HepG2 (cell line): ENCODE measurements around the gene MRPL34. TPM values are rescaled to one million over a fixed set of nuclear protein-coding genes. Genes with fewer than 3 reads are reported as not detected.
"Not testable (repeated sequence)": the region's sequence is repeated elsewhere in the genome, so short reads cannot be mapped to it uniquely, and the experiment has no call there.

Experiments used
- ATAC-seq: fragments of 200-7000 bp; cut with Tn5 transposase; 3 replicates; pipeline ENCODE4 v1.9.1; 2020; ENCODE audit warnings: mild to moderate bottlenecking, moderate library complexity
- BruUV-seq: library from RNA; stranded (reverse); fragments of 400-500 nt; replicated peaks from 2 replicates; lab custom pipeline; 2021; lab: Mats Ljungman, UMichigan
- CTCF ChIA-PET: fragments of 300-600 bp; formaldehyde crosslinking; extraction: SDS; loops from one replicate; lab custom pipeline; 2021; ENCODE audit warnings: low total read pairs, inconsistent platforms, low intra/inter-chr PET ratio; lab: Yijun Ruan, JAX
- POLR2A ChIA-PET: fragments of 350-600 bp; sonication (Branson Sonifier 250); formaldehyde crosslinking; loops from one replicate; lab custom pipeline; 2020; ENCODE audit warnings: antibody characterized with exemption, inconsistent platforms; lab: Yijun Ruan, JAX
- DNase-seq: peaks from one replicate; pipeline ENCODE4 v3.0.0-alpha.2; 2015; ENCODE audit warnings: low spot score
- FAIRE-seq: peaks from 3 replicates; lab custom pipeline; 2011; peaks lifted over from hg19 to GRCh38; lab: Jason Lieb, UNC
- H2AFZ ChIP-seq: one replicate; pipeline ENCODE4 v1.6.1; 2011; ENCODE audit warnings: low read length, inconsistent platforms
- H3K27ac ChIP-seq: fragments of 300-600 bp; 3 replicates; pipeline ENCODE4 v1.8.0; 2011; ENCODE audit warnings: mixed run types, mild to moderate bottlenecking, mixed read lengths, low read length, inconsistent platforms; ENCODE audit not compliant: insufficient read depth; ENCODE audit errors: extremely low read length
- H3K27me3 ChIP-seq, 2 experiments: fragments of 200-600 bp in 1 of 2; 2 replicates in 1 of 2; 3 replicates in 1 of 2; pipeline versions ENCODE4 v1.6.0 to v1.8.0; 2011; ENCODE audit warnings: low read length in 2 of 2, mild to moderate bottlenecking in 2 of 2, moderate library complexity in 2 of 2, inconsistent platforms in 1 of 2; ENCODE audit not compliant: insufficient read depth in 2 of 2, control insufficient read depth in 1 of 2
- H3K36me3 ChIP-seq, 2 experiments: fragments of 200-600 bp in 1 of 2; replicated peaks in 1 of 2; 2 replicates in 1 of 2; 3 replicates in 1 of 2; pipeline versions ENCODE4 v1.5.1 to v1.8.0; 2011; ENCODE audit warnings: low read length in 2 of 2, inconsistent platforms in 1 of 2; ENCODE audit not compliant: insufficient read depth in 2 of 2, control insufficient read depth in 1 of 2
- H3K4me1 ChIP-seq: 2 replicates; pipeline ENCODE4 v1.5.1; 2012; ENCODE audit warnings: low read length, inconsistent platforms; ENCODE audit not compliant: insufficient read depth
- H3K4me2 ChIP-seq: 2 replicates; pipeline ENCODE4 v1.6.0; 2011; ENCODE audit warnings: low read depth, low read length, inconsistent platforms
- H3K4me3 ChIP-seq, 3 experiments: fragments of 200-600 bp in 1 of 3; sonication (generic), shearing (Covaris generic) in 1 of 3; replicated peaks in 1 of 3; 2 replicates each; pipeline ENCODE4 v1.5.1; 2011 to 2016; ENCODE audit warnings: low read length in 3 of 3, inconsistent platforms in 2 of 3, low read depth in 2 of 3, mild to moderate bottlenecking in 2 of 3, control low read depth in 1 of 3, mixed read lengths in 1 of 3; ENCODE audit not compliant: insufficient read depth in 1 of 3
- H3K79me2 ChIP-seq: one replicate; pipeline ENCODE4 v1.6.1; 2011; ENCODE audit warnings: low read length, inconsistent platforms; ENCODE audit not compliant: insufficient read depth
- H3K9ac ChIP-seq: 2 replicates; pipeline ENCODE4 v1.6.0; 2011; ENCODE audit warnings: mild to moderate bottlenecking, low read depth, low read length, inconsistent platforms; ENCODE audit not compliant: insufficient read depth
- H3K9me3 ChIP-seq: 2 replicates; pipeline ENCODE4 v1.5.1; 2012; ENCODE audit warnings: mild to moderate bottlenecking, low read length
- H4K20me1 ChIP-seq: 2 replicates; pipeline ENCODE4 v1.6.0; 2011; ENCODE audit warnings: inconsistent platforms, mild to moderate bottlenecking, low read length, moderate library complexity; ENCODE audit not compliant: insufficient read depth
- BORCS8-MEF2B ChIP-seq: sonication (generic); formaldehyde crosslinking; IDR thresholded peaks from 2 replicates; pipeline ENCODE4 v1.8.0; 2022; ENCODE audit warnings: mild to moderate bottlenecking, missing genetic modification reagents
- IRF2 ChIP-seq: IDR thresholded peaks from 2 replicates; pipeline ENCODE4 v1.6.1; 2018; ENCODE audit warnings: missing genetic modification reagents, missing compliant biosample characterization
- KDM5A ChIP-seq: fragments of 200-600 bp; sonication (generic); IDR thresholded peaks from 2 replicates; pipeline ENCODE4 v1.7.0; 2018; ENCODE audit warnings: antibody characterized with exemption, mild to moderate bottlenecking, low read length, borderline replicate concordance
- MZF1 ChIP-seq: sonication (generic); formaldehyde crosslinking; IDR thresholded peaks from 2 replicates; pipeline ENCODE4 v1.8.1; 2023; ENCODE audit warnings: mild to moderate bottlenecking, missing genetic modification reagents, borderline replicate concordance
- POGZ ChIP-seq: sonication (generic); formaldehyde crosslinking; IDR thresholded peaks from 2 replicates; pipeline ENCODE4 v1.4.0; 2020; ENCODE audit warnings: mild to moderate bottlenecking, missing genetic modification reagents
- ZFX ChIP-seq: sonication (generic); formaldehyde crosslinking; IDR thresholded peaks from 2 replicates; pipeline ENCODE4 v1.4.0; 2020; ENCODE audit warnings: mild to moderate bottlenecking, low read depth, missing genetic modification reagents, moderate library complexity
- ZNF3 ChIP-seq: IDR thresholded peaks from 2 replicates; pipeline ENCODE4 v1.7.0; 2017; ENCODE audit warnings: inconsistent platforms
- ZNF33A ChIP-seq: sonication (generic); formaldehyde crosslinking; IDR thresholded peaks from 2 replicates; pipeline ENCODE4 v1.5.1; 2020; ENCODE audit warnings: missing genetic modification reagents, mild to moderate bottlenecking, moderate library complexity, borderline replicate concordance
- WGBS: methylation state at CpG from one replicate; pipeline ENCODE4 v1.1.6; 2017; ENCODE audit warnings: low lambda C conversion rate; 5-methylcytosine and 5-hydroxymethylcytosine counted together
- in situ Hi-C: cut with HindIII; loops from 2 replicates; pipeline ENCODE4 v1.10.0; 2017; ENCODE audit warnings: low pct_unique_long_range_greater_than_20kb; ENCODE audit not compliant: extremely low pct_ligation_motif_present
- intact Hi-C: fragments of 100-400 bp; cut with micrococcal nuclease; formaldehyde crosslinking; loops from one replicate; pipeline ENCODE4 v1.10.0; 2022; ENCODE audit not compliant: unreplicated experiment
- polyA plus RNA-seq, 8 experiments: library from polyadenylated mRNA; depleted of rRNA in 3 of 8; stranded (reverse) in 7 of 8; unstranded in 1 of 8; fragments of >200 nt; fragmentation: Illumina TruSeq in 4 of 8; extraction: Trizol in 4 of 8; gene quantifications; 2 replicates each; pipeline versions ENCODE4 v1.2.1 to v1.2.3, GENCODE V29; 2011 to 2016; ENCODE audit warnings: low read depth in 4 of 8, missing spikeins in 1 of 8, mixed read lengths in 1 of 8; ENCODE audit not compliant: insufficient read depth in 1 of 8
- total RNA-seq, 5 experiments: library from RNA; depleted of rRNA; stranded (reverse); fragments of >200 nt; fragmentation: Illumina TruSeq; extraction: Trizol; gene quantifications; 2 replicates each; pipeline ENCODE4 v1.2.3, GENCODE V29; 2016; ENCODE audit warnings: low read depth in 1 of 5

MRPL34 gene
- total and polyA plus RNA-seq, 2 of the 13 experiments (the other 11 are each of a cell fraction or from before 2014, with no cell fraction given): 74.0 to 77.3 TPM

GRCh38 chr19:17294051-17294891, 11.4 kb upstream of the MRPL34 start (continued):
- TF ChIP-seq BORCS8-MEF2B (CRISPR knock-in tag) (no peak), ZNF3 (CRISPR knock-in tag) (no peak), POGZ (CRISPR knock-in tag) (no peak), ZFX (CRISPR knock-in tag) (no peak)

- in situ Hi-C loops, POLR2A ChIA-PET, H3K4me3 ChIP-seq, H3K9me3 ChIP-seq, H3K27me3 ChIP-seq, H3K9ac ChIP-seq, H3K4me2 ChIP-seq, H4K20me1 ChIP-seq, DNase-seq, BruUV-seq, H3K36me3 ChIP-seq, FAIRE-seq, CTCF ChIA-PET, H3K79me2 ChIP-seq, H2AFZ ChIP-seq, H3K4me1 ChIP-seq, ATAC-seq, intact Hi-C loops, H3K27ac ChIP-seq: not testable (repeated sequence)
- 89% methylated on average over 6 of the region's 6 CpGs for WGBS
Observed at GRCh38 chr19:17295551-17295950, 10.1 kb upstream of the MRPL34 start.

GRCh38 chr19:17296273-17296672, 9.4 kb upstream of the MRPL34 start:
- Histone ChIP-seq H4K20me1 (no peaks in the 10 kb centered on the region), H3K4me2 (no peak overlapping the region), H3K27me3 (no peaks in the 10 kb centered on the region), H3K36me3 (peaks cover 0 to 6% of the 10 kb centered on the region in 2 experiments; a peak in 1 of 5 replicates), H3K27ac (no peak overlapping the region), H3K9me3 (peaks cover 5% of the 10 kb centered on the region), H3K79me2 (no peaks in the 10 kb centered on the region), H3K4me3 (no peak overlapping the region), H3K4me1 (no peaks in the 10 kb centered on the region), H3K9ac (no peak overlapping the region), H2AFZ (no peak overlapping the region)
- no TSS peak for BruUV-seq
- TF ChIP-seq MZF1 (CRISPR knock-in tag): no peak
- TF ChIP-seq KDM5A: no peak
- TF ChIP-seq ZNF33A (CRISPR knock-in tag): no peak
- TF ChIP-seq IRF2 (CRISPR knock-in tag): no peak
- WGBS: 84% methylated on average over 4 of the region's 4 CpGs
- FAIRE-seq (no peak), ATAC-seq (no peak), DNase-seq (no peak)
- ChIA-PET POLR2A (no interaction called here), CTCF (no interaction called here)
- in situ Hi-C loops (no loop called here), intact Hi-C loops (no loop called here)
